SIG-M5 treated with dmso at 0.1 percent for 504 hours (cell line): ENCODE measurements around the gene SMIM8.
A peak's percentile ranks its signal among the peaks of the same experiment; 100 is the strongest.
"Not testable (repeated sequence)": the region's sequence is repeated elsewhere in the genome, so short reads cannot be mapped to it uniquely, and the experiment has no call there.

Source experiments
- DNase-seq: peaks from one replicate; lab custom pipeline; 2025; ENCODE audit not compliant: unreplicated experiment; lab: John Stamatoyannopoulos, UW

SMIM8 gene, protein sequence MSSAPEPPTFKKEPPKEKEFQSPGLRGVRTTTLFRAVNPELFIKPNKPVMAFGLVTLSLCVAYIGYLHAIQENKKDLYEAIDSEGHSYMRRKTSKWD

GRCh38 chr6:87322304-87323212, at the start of gene SMIM8:
SMIM8 (plus strand) TSS chr6:87322588; CDS start chr6:87337032, 14,444 bp downstream.
- peak; percentile 55 for DNase-seq

DNA sequence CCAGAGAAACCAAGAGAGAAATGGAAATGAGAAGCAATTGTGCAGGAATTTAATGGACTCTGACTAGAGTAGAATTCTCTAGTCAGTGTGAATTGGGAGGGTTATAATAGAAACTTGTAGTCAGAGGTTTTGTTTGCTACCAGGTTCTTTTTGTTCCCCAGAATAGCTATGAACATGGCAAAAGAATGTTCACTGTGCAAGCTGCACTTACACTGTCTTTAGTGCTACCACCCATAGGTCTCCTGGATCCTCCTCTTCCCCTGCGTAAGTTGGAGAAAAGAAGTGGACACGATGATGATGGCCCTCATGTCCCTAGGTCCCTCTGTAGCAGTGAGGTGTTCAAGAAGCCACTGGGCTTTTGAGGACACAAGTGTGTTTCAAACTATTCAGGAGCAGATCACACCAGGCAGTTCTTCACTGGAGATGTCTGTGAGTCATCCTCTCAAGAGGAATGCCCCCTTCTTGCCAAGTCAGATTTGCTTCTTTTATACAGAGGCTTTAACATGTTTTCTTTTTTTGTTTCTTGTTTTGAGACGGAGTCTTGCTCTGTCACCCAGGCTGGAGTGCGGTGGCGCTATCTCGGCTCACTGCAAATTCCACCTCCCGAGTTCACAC, 47.6 kb upstream of the SMIM8 start:
- DNase-seq = no peak

- no peak for DNase-seq
Measured at GRCh38 chr6:87276624-87277023, 45.8 kb upstream of the SMIM8 start.

DNA sequence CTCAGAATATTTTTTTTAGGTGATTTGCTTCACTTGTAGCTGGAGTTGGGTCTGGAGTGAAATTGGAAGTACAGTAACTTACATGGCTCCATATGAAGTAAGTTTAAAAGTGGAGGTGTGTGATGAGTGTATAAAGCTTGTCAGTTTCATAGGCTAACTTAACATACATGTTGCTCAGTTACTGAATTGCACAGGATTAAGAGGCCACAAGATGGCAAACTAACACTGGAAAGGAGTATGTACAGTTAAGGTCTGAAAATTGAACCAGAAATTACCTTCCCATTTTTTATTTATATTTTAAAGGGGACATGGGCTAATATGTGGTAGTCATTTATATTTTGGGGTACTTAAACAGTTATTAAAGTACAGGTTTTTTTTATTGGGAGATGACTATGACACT, 45.3 kb upstream of the SMIM8 start:
- peak; percentile 38 for DNase-seq

- no peak for DNase-seq
Measured at GRCh38 chr6:87279196-87279595, 43.2 kb upstream of the SMIM8 start.

DNA sequence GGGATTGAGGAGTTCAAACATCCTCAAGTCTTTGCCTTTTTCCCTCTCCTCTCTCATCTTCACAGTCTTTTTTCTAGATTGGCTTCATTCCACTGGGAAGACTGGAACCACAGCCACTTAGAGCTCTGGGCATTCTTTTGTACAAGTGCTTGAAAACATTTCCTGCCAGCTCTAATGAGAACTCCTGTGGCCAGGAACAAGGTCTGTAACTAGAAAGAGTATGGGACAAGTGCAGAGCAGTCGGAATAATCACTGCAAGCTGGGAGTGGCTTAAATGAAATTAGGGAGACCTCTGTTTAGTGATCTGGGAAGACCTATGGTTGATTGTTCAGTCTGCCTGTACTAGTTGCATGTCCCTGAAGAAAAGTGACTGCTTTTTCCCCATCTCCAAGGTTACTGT, 41.0 kb upstream of the SMIM8 start:
- no peak for DNase-seq

- no peak for DNase-seq
Measured at GRCh38 chr6:87282743-87283142, 39.6 kb upstream of the SMIM8 start.

DNA sequence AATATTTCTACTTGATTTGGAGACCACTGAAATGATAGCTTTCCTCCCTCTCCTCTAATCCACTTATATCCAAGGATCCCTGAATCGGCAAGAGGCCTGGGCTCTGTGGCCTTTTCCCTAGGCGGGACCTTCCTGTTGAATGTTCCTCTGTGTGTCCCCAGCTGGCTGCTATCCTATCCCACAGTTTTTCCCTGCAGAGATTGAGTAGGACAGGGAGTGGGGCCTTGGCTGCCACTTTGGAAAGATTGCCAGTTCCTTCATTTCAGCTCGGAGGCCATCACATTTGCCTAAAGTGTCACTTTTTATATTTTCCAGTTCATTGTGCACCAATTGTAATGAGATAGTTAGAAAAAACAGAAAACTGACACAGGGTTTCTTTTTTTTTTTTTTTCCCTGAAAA, 38.9 kb upstream of the SMIM8 start:
- DNase-seq = no peak

- DNase-seq = no peak
Measured at GRCh38 chr6:87287251-87287650, 35.1 kb upstream of the SMIM8 start.

DNA sequence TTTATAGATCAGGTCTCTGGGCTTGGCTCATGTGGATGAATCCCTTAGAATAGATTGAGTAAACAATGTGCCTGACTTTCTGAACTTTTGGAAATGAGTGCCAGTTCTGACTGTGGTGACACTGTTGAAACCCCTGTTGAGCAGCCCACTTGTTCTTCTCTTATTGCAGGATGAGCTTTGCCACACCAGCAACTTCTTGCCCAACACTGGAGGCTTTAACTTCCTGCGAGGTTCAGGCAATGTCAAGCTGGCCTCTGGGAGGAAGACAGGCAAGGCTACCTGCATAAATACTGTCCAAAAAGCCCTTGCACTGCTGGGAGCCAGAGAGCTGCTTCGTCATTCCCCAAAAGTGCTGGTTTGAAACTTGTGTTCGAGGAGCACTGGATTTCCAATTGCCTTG, 32.8 kb upstream of the SMIM8 start:
- DNase-seq = peak; percentile 59

GRCh38 chr6:87291883-87292282, 30.5 kb upstream of the SMIM8 start:
- DNase-seq = no peak

GRCh38 chr6:87293526-87293925, 28.9 kb upstream of the SMIM8 start:
- no peak for DNase-seq

- no peak for DNase-seq
Measured at GRCh38 chr6:87297119-87297518, 25.3 kb upstream of the SMIM8 start.

- DNase-seq = not testable (repeated sequence)
Measured at GRCh38 chr6:87301277-87301676, 21.1 kb upstream of the SMIM8 start.

- no peak for DNase-seq
Measured at GRCh38 chr6:87308970-87309369, 13.4 kb upstream of the SMIM8 start.

GRCh38 chr6:87312860-87313259, 9.5 kb upstream of the SMIM8 start:
- DNase-seq = no peak

DNA sequence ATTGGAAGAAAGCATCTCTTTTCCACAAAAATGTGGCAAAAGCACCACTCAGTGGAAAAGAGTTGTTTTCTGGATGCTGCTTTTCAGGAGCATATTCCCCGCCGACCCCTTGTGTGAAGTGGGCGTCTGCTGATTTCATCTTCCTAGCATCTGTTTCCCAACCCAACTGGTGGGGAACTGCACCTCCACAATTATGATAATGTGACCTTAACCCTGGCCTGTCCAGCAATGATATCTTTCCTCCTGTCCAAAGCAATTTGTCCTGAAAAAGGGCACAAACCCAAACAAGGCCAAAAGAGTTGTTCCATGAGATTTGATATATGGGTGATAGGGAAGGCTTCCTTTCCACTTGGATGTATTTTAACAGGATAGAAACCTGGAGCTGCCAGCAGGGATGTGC, 7.3 kb upstream of the SMIM8 start:
- DNase-seq = no peak

GRCh38 chr6:87319271-87319987, 3.0 kb upstream of the SMIM8 start:
- DNase-seq = no peak

GRCh38 chr6:87323880-87324279, 1.5 kb downstream of the SMIM8 start:
- DNase-seq = not testable (repeated sequence)

GRCh38 chr6:87330961-87331360, 8.6 kb downstream of the SMIM8 start:
- no peak for DNase-seq

- DNase-seq = no peak
Measured at GRCh38 chr6:87333033-87333432, 10.6 kb downstream of the SMIM8 start.
